Liver (tissue), 9 donors: ENCODE data around the gene GPC3. TPM values are rescaled to one million over a fixed set of nuclear protein-coding genes. Genes with fewer than 3 reads are reported as not detected.

Source experiments
- DNase-seq: peaks from one replicate; pipeline ENCODE4 v3.0.0-alpha.2; 2017; ENCODE audit warnings: low spot score
- H3K27ac ChIP-seq, 2 donors: one replicate each; pipeline ENCODE4 v1.7.0; 2013; ENCODE audit warnings: inconsistent platforms in 2 of 2, low read length in 2 of 2, control low read depth in 1 of 2, low read depth in 1 of 2, mild to moderate bottlenecking in 1 of 2
- H3K27me3 ChIP-seq, 4 donors: one replicate each; pipeline versions ENCODE4 v1.6.1 to v1.7.0; 2013; ENCODE audit warnings: low read length in 3 of 4, inconsistent platforms in 1 of 4, mild to moderate bottlenecking in 1 of 4, moderate library complexity in 1 of 4; ENCODE audit not compliant: control insufficient read depth in 4 of 4, insufficient read depth in 4 of 4
- H3K36me3 ChIP-seq, 4 donors: one replicate each; pipeline versions ENCODE4 v1.6.1 to v1.7.0; 2013; ENCODE audit warnings: low read length in 3 of 4, mild to moderate bottlenecking in 3 of 4, low read depth in 1 of 4, moderate library complexity in 1 of 4; ENCODE audit not compliant: control insufficient read depth in 4 of 4, insufficient read depth in 3 of 4
- H3K4me1 ChIP-seq, 4 donors: one replicate each; pipeline versions ENCODE4 v1.6.1 to v1.7.0; 2013; ENCODE audit warnings: low read length in 3 of 4, mild to moderate bottlenecking in 3 of 4, moderate library complexity in 1 of 4; ENCODE audit not compliant: control insufficient read depth in 4 of 4, insufficient read depth in 4 of 4
- H3K4me3 ChIP-seq, 3 donors: one replicate each; pipeline versions ENCODE4 v1.6.1 to v1.7.0; 2013; ENCODE audit warnings: low read length in 3 of 3, control low read depth in 1 of 3, low read depth in 1 of 3, mild to moderate bottlenecking in 1 of 3
- H3K9ac ChIP-seq, 2 donors: one replicate each; pipeline ENCODE4 v1.7.0; 2013; ENCODE audit warnings: low read length in 2 of 2, mild to moderate bottlenecking in 2 of 2, moderate library complexity in 2 of 2, control low read depth in 1 of 2, low read depth in 1 of 2
- H3K9me3 ChIP-seq, 4 donors: one replicate each; pipeline versions ENCODE4 v1.6.1 to v1.7.0; 2013; ENCODE audit warnings: low read length in 3 of 4; ENCODE audit not compliant: control insufficient read depth in 4 of 4
- EGR1 ChIP-seq, 2 donors: IDR thresholded peaks; 2 replicates each; pipeline ENCODE4 v1.6.1; 2016 to 2018; ENCODE audit warnings: antibody characterized with exemption in 2 of 2, low read depth in 2 of 2
- FOXA1 ChIP-seq: IDR thresholded peaks from 2 replicates; pipeline ENCODE4 v1.6.1; 2016; ENCODE audit warnings: antibody characterized with exemption
- FOXA2 ChIP-seq: IDR thresholded peaks from 2 replicates; pipeline ENCODE4 v1.6.1; 2016; ENCODE audit warnings: antibody characterized with exemption
- GABPA ChIP-seq, 2 donors: IDR thresholded peaks in 1 of 2; conservative IDR thresholded peaks in 1 of 2; 2 replicates each; pipeline ENCODE4 v1.6.1; 2016; ENCODE audit warnings: antibody characterized with exemption in 2 of 2, mild to moderate bottlenecking in 1 of 2, moderate library complexity in 1 of 2
- HNF4A ChIP-seq, 2 donors: conservative IDR thresholded peaks; 2 replicates each; pipeline ENCODE4 v1.6.1; 2016; ENCODE audit warnings: antibody characterized with exemption in 2 of 2, mild to moderate bottlenecking in 2 of 2
- JUND ChIP-seq, 2 donors: IDR thresholded peaks; 2 replicates each; pipeline ENCODE4 v1.6.1; 2016; ENCODE audit warnings: antibody characterized with exemption in 2 of 2
- NR2F2 ChIP-seq: IDR thresholded peaks from 2 replicates; pipeline ENCODE4 v1.6.1; 2016; ENCODE audit warnings: antibody characterized with exemption
- RAD21 ChIP-seq, 2 donors: IDR thresholded peaks; 2 replicates each; pipeline ENCODE4 v1.6.1; 2016; ENCODE audit warnings: antibody characterized with exemption in 2 of 2, mild to moderate bottlenecking in 2 of 2
- RXRA ChIP-seq, 2 donors: IDR thresholded peaks; 2 replicates each; pipeline ENCODE4 v1.6.1; 2017 to 2018; ENCODE audit warnings: antibody characterized with exemption in 2 of 2, mild to moderate bottlenecking in 1 of 2
- SP1 ChIP-seq: IDR thresholded peaks from 2 replicates; pipeline ENCODE4 v1.6.1; 2018; ENCODE audit warnings: antibody characterized with exemption, mild to moderate bottlenecking
- TAF1 ChIP-seq: conservative IDR thresholded peaks from 2 replicates; pipeline ENCODE4 v1.6.1; 2016; ENCODE audit warnings: antibody characterized with exemption, mild to moderate bottlenecking
- YY1 ChIP-seq: IDR thresholded peaks from 2 replicates; pipeline ENCODE4 v1.6.1; 2016; ENCODE audit warnings: antibody characterized with exemption, mild to moderate bottlenecking
- WGBS: extraction: QIAGEN DNeasy Blood & Tissue Kit; methylation state at CpG from one replicate; pipeline ENCODE4 v1.1.7; 2013; 5-methylcytosine and 5-hydroxymethylcytosine counted together
- polyA plus RNA-seq, 2 donors: library from polyadenylated mRNA; stranded (reverse) in 1 of 2; unstranded in 1 of 2; fragments of 200-250 nt in 1 of 2; fragments of >200 nt in 1 of 2; fragmentation: Nextera tagmentation in 1 of 2; extraction: Ambion mirVana in 1 of 2; gene quantifications; one replicate each; pipeline versions ENCODE4 v1.2.1 to v1.2.3, GENCODE V29; 2013 to 2015
- total RNA-seq, 2 donors: library from RNA; depleted of rRNA; stranded (reverse); fragments of >200 nt; gene quantifications; one replicate each; pipeline ENCODE4 v1.2.3, GENCODE V29; 2014
- TF ChIP-seq, protein P1 (sequence below): fragments of 150-350 bp; IDR thresholded peaks from 2 replicates; pipeline ENCODE4 v1.5.1; 2017; ENCODE audit warnings: improper control_type of control experiment, low read depth, low read length; ENCODE audit not compliant: missing input control
- TF ChIP-seq, protein P2 (sequence below): IDR thresholded peaks from 2 replicates; pipeline ENCODE4 v1.6.1; 2016; ENCODE audit warnings: antibody characterized with exemption
- TF ChIP-seq, protein P3 (sequence below): IDR thresholded peaks from 2 replicates; pipeline ENCODE4 v1.6.1; 2016; ENCODE audit warnings: antibody characterized with exemption
- TF ChIP-seq, protein P4 (sequence below): IDR thresholded peaks from 2 replicates; pipeline ENCODE4 v1.6.1; 2016; ENCODE audit warnings: antibody characterized with exemption, mild to moderate bottlenecking
- TF ChIP-seq, protein P5 (sequence below): IDR thresholded peaks from 2 replicates; pipeline ENCODE4 v1.6.1; 2016; ENCODE audit warnings: antibody characterized with exemption
- donor health status: healthy.
- donor health status: healthy.
- donor health status: healthy.
- donor health status: healthy.
- donor health status: healthy.

Gene GPC3
- total and polyA plus RNA-seq, 4 donors, result 0.40 to 1,133 (median 1.5) TPM

DNA sequence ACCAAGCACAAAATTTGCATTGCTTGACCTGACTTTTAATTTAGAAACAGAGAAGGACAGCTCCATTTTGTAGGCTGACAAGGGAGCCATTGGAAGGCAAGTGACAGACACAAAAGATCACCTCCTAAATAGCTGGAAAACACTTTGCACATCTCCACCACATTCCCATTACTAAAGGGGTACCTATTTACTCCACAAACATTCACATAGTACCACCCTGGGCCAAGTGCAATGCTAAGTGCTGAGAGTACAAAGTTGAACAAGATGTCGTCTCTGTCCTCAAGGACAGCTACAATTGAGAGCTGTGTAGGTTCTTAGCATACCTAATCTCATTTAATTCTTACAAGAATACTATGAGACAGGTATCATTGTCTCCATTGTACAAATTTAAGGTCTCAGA, 417.3 kb downstream of the GPC3 start:
- peaks cover 0 to 4% (median 0%) of the 10 kb centered on the region in 4 donors for H3K9me3 ChIP-seq
- no peaks in the 10 kb centered on the region for H3K4me1 ChIP-seq
- no peak overlapping the region for H3K27ac ChIP-seq
- WGBS, result 91% methylated on average over 1 of the region's 1 CpG
- no peaks in the 10 kb centered on the region for H3K27me3 ChIP-seq
- TF ChIP-seq EGR1 (IDR thresholded peaks at IDR 0.05; ENCODE audit: low read depth in 2 of 2), result no peak
- TF ChIP-seq, protein P1, sequence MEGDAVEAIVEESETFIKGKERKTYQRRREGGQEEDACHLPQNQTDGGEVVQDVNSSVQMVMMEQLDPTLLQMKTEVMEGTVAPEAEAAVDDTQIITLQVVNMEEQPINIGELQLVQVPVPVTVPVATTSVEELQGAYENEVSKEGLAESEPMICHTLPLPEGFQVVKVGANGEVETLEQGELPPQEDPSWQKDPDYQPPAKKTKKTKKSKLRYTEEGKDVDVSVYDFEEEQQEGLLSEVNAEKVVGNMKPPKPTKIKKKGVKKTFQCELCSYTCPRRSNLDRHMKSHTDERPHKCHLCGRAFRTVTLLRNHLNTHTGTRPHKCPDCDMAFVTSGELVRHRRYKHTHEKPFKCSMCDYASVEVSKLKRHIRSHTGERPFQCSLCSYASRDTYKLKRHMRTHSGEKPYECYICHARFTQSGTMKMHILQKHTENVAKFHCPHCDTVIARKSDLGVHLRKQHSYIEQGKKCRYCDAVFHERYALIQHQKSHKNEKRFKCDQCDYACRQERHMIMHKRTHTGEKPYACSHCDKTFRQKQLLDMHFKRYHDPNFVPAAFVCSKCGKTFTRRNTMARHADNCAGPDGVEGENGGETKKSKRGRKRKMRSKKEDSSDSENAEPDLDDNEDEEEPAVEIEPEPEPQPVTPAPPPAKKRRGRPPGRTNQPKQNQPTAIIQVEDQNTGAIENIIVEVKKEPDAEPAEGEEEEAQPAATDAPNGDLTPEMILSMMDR, result no peak
- TF ChIP-seq NR2F2, result no peak
- no peak for TF ChIP-seq FOXA1
- TF ChIP-seq JUND (IDR thresholded peaks at IDR 0.05), result no peak
- no peak for TF ChIP-seq RXRA (IDR thresholded peaks at IDR 0.05)
- TF ChIP-seq HNF4A (conservative IDR thresholded peaks at IDR 0.05), result no peak
- TF ChIP-seq, protein P2, sequence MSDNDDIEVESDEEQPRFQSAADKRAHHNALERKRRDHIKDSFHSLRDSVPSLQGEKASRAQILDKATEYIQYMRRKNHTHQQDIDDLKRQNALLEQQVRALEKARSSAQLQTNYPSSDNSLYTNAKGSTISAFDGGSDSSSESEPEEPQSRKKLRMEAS, result no peak
- no peak overlapping the region for H3K9ac ChIP-seq
- no peak overlapping the region for H3K4me3 ChIP-seq
- H3K36me3 ChIP-seq, result no peaks in the 10 kb centered on the region
- DNase-seq, result no peak

DNA sequence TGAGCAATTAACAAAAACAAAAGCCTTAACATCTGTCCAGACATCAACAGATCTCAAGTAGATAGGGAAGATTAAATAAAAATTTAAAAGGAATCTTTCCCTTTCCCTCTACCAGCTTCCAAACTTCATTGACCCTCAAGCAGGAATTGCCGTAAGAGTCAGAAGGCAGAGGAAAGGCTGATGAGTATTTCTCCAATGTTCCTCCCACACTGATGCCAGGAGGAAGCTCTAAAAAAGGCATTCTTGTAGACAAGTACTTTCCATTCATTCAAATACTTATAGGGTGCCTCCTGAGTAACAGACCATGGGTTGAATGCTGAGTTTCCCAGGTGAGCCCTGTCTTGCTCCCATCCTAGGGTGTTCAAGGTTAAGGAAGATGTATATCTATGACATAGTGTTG, 418.5 kb downstream of the GPC3 start:
- Histone ChIP-seq H3K27me3 (no peaks in the 10 kb centered on the region), H3K36me3 (no peaks in the 10 kb centered on the region), H3K4me1 (no peaks in the 10 kb centered on the region), H3K27ac (no peak overlapping the region), H3K4me3 (no peak overlapping the region), H3K9me3 (peaks cover 0 to 4% (median 0%) of the 10 kb centered on the region in 4 donors), H3K9ac (no peak overlapping the region)
- no peak for DNase-seq
- TF ChIP-seq, protein P1, result no peak
- TF ChIP-seq TAF1 (no peak), RAD21 (IDR thresholded peaks at IDR 0.05) (no peak), FOXA1 (no peak), RXRA (IDR thresholded peaks at IDR 0.05) (no peak), JUND (IDR thresholded peaks at IDR 0.05) (no peak), GABPA (IDR thresholded peaks at IDR 0.05 in 1 of 2, conservative IDR thresholded peaks at IDR 0.05 in 1 of 2) (no peak), YY1 (no peak), SP1 (no peak), HNF4A (conservative IDR thresholded peaks at IDR 0.05) (no peak), NR2F2 (no peak), EGR1 (IDR thresholded peaks at IDR 0.05; ENCODE audit: low read depth in 2 of 2) (no peak), FOXA2 (no peak)
- TF ChIP-seq, protein P3, sequence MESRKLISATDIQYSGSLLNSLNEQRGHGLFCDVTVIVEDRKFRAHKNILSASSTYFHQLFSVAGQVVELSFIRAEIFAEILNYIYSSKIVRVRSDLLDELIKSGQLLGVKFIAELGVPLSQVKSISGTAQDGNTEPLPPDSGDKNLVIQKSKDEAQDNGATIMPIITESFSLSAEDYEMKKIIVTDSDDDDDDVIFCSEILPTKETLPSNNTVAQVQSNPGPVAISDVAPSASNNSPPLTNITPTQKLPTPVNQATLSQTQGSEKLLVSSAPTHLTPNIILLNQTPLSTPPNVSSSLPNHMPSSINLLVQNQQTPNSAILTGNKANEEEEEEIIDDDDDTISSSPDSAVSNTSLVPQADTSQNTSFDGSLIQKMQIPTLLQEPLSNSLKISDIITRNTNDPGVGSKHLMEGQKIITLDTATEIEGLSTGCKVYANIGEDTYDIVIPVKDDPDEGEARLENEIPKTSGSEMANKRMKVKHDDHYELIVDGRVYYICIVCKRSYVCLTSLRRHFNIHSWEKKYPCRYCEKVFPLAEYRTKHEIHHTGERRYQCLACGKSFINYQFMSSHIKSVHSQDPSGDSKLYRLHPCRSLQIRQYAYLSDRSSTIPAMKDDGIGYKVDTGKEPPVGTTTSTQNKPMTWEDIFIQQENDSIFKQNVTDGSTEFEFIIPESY, result no peak
- TF ChIP-seq, protein P4, sequence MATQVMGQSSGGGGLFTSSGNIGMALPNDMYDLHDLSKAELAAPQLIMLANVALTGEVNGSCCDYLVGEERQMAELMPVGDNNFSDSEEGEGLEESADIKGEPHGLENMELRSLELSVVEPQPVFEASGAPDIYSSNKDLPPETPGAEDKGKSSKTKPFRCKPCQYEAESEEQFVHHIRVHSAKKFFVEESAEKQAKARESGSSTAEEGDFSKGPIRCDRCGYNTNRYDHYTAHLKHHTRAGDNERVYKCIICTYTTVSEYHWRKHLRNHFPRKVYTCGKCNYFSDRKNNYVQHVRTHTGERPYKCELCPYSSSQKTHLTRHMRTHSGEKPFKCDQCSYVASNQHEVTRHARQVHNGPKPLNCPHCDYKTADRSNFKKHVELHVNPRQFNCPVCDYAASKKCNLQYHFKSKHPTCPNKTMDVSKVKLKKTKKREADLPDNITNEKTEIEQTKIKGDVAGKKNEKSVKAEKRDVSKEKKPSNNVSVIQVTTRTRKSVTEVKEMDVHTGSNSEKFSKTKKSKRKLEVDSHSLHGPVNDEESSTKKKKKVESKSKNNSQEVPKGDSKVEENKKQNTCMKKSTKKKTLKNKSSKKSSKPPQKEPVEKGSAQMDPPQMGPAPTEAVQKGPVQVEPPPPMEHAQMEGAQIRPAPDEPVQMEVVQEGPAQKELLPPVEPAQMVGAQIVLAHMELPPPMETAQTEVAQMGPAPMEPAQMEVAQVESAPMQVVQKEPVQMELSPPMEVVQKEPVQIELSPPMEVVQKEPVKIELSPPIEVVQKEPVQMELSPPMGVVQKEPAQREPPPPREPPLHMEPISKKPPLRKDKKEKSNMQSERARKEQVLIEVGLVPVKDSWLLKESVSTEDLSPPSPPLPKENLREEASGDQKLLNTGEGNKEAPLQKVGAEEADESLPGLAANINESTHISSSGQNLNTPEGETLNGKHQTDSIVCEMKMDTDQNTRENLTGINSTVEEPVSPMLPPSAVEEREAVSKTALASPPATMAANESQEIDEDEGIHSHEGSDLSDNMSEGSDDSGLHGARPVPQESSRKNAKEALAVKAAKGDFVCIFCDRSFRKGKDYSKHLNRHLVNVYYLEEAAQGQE, result no peak
- TF ChIP-seq, protein P2, result no peak
- TF ChIP-seq, protein P5, sequence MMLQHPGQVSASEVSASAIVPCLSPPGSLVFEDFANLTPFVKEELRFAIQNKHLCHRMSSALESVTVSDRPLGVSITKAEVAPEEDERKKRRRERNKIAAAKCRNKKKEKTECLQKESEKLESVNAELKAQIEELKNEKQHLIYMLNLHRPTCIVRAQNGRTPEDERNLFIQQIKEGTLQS, result no peak
- WGBS, result 93% methylated on average over 1 of the region's 1 CpG
